Stimulated activated CD8-positive, alpha-beta memory T cell treated with anti-CD3 and anti-CD28 coated beads, Interleukin-15, amount 100 ng/mL, for 24 hours (primary cell): Measurements from ENCODE around the gene GRXCR1.

Experiments
- DNase-seq: peaks from one replicate; pipeline ENCODE4 v3.0.0-alpha.2; 2020; ENCODE audit warnings: low read depth

The GRXCR1 gene

DNA sequence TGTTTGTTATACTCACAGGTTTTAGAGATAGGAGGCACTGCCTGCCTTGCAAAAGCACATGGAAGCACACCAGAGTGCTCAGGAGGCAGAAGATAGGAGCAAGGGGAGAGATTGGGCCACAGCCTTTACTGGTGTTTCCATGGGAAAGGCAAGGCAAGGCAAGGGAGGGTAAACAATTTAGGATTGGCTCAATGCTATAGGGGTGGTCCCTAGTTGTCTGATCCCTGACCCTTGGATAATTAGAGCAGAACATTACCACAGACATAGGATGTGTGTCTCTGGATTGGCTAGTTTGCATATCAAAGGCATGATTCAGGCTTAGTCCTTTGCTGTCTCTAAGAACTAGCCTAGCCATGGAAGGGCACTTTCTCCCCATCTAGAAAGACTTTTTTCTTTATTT lies 36.1 kb downstream of the GRXCR1 start:
- no peak for DNase-seq

DNA sequence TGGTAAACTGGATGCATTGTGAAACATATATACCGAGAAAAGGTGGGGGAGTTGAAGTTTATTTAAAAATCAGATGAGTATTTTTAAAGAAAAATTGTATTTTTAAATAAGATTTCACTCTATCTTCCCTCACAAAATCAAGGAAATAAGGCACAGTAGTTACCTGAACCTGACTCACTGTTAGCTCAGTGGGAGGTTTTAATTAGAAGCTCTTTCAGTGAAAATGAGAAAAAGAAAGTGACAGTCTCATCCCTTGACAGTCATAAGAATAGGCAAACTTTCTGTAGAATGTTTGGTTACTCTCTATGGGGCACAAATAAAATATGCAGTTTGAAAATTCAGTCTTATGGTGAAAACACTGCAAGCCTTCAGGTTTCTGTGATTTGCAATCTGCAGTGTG lies 49.7 kb downstream of the GRXCR1 start:
- DNase-seq: no peak

DNA sequence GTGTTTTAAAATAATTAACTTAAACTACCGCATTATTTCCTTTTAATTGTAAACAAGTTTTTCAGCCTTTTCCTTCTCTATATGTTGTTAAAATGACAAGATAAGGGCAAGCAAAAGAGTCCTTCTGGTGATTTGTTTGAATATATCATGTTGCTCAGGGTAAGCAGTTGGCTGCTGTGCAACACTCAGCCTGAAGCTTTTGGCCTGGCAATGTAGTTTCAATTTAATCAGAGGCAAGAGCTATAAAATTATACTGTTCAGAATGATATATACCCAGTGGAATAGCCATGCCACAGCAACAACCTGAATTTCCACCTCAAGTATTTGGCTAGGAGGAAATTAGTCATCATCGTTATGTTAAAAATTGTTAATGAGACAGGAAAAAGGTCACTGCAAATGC lies 53.4 kb downstream of the GRXCR1 start:
- no peak for DNase-seq

DNA sequence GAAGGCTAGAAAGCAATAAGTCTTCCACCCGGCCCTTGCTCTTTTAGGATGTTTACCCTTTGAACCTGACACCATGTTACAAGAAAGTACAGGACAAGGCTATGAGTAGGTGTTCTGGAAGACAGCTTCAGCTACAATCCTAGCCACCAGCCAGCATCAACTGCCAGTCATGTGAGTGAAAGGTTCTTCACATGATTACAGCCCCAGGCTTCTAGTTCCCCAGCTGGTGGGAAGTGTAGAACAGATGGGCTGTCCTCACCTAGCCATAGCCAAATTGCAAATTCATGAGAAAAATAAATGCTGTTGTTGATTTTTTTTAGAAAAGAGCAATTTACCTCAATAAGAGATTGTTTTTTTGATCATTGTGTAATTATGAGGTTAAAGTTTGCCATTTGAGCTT lies 60.8 kb downstream of the GRXCR1 start:
- no peak for DNase-seq

DNA sequence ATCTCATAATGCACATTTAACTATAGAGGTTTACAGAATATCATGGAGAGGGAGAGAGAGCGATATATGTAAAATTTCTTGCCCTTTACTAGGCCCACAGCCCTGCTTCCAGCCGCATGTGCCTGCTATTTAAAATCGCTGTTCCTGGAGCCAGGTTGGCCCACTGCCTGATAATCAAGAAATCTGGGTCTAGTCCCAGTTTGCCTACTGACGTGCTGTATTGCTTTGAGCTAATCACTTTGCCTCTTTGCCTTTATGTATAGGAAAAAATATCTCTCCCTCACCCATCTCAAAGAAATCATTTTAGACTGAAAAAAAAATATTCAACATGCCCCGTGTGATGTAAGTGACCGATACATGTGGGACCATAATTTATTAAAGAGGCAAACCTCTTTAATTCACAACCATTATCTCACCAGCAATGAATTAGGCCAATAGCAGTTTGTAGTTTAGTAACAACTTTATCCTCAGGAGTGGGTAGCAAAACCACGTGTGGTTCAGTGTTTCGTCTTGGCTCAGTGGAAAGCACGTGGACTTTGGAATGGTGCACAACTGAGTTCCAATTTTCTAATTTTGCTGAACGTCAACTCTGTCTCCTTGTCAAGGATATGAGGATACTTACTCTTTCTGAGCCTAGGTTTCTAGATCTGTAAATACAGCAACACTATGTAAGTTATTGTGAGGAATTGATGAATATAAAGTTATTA lies 62.6 kb downstream of the GRXCR1 start:
- no peak for DNase-seq

DNA sequence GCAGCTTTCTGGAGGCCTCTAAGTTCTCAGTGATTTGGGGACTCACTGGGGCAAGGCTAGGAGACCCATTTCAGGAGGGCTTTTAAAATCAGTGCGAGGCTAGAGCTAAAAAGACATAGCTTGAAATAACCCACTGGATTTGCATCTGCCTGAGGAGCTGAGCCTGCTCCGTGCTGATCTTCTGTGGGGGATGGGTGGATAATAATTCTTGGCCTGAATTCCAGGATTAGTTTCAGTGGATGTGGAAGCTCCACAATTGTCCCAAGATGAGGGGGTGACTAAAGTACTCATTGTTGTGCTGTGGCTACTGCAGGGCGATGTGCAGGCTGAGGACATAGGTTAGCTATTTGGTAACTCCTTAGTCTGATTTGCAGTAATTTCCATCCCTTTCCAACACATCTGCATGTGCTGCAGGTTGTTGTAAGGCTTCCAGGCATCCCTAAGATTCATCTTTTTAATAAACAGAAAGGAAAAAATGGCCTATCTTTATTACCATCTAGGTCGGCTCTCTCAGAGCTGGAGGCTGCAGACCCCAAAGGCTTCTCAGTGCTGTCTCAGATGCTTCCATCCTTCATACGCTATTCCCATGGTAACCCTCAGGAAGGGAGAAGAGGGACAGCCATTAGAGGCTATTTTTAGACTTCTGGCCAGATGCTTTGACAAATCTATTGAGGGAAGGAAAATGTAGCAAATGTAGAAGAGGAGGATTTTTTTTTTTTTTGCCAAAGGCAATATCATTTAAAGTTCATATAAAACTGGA lies 63.4 kb downstream of the GRXCR1 start:
- no peak for DNase-seq

DNA sequence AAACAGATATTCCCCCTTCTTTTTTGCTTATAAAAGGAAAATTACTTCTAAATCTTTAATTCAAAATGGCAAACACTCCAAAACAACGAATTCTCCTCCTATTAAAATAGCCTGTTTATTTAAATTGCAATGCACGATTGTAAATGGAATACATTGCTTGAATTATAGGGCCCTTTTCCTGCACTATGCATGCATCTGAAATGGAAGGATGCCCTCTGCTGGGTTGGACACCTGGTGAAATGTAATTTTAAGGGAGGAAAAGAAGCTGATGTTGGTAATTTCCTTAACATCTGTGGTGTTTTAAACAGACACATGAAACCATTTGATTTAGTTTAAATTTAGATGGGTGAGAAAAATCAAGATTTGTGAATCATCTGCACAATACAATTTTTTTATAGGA lies 72.8 kb downstream of the GRXCR1 start:
- DNase-seq: no peak

DNA sequence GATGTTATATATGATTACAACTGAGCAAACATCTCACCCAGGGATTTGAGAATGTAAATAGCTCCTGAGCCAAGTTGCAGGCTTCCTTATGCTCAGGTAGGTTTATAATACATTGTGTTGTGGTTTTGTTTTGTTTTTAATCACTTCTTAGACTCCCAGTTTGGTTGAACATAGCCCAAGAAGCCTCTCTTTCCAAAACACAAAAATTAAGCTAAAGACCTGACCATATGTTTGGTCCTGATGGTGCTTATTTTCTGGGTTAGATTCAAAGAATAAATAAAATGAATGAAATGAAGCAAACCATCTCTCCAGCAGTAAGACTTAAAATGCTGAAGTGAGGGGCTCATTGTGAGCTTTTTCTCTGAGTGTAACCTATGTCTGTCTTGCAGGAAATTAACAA lies 93.5 kb downstream of the GRXCR1 start:
- no peak for DNase-seq

DNA sequence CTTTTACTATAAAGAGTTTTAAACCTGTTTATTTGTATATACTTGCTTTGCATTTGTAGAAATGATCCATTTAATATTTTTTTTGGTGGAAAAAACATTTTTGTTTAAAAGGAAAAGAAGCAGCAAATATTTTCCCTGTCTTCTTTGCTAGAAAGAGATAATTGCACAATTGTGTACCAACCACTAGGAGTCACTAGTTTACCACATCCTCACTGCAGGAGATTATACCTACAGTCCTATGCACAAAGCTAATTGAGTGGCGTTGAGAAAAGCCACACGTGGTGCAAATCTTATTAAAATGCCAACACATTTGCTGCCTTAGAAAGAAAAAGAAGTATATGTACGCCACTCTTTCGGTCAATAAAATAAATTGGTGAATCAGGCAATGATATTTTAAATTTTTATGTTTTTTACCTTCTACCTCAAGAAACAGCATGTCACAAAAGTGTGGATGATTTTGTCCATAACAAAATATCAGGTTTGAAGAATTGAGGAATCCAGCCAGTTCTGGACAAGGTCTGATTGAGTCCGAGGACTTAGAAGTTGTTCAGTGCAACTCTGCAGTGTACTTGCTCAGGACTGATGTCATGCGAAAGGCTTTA lies 102.9 kb downstream of the GRXCR1 start:
- DNase-seq: no peak

DNA sequence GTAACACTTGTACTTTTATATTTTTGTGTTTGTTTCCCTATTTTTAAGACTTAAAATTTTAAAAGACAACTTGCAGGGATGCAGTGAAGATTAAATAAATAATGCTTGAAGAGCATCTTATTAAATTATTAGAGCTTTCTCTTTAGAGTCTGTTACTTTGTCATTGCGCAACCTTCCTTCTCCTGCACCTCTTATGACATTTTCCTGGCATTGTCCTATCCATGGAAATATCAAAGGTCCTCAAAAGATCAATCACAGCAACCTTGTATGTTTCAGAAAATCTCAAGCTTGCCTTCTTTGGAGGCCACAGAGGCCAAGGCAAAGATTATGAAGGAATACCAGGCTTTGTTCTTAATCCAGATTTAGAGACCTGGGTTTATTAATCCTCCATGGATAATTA lies 116.3 kb downstream of the GRXCR1 start:
- no peak for DNase-seq

DNA sequence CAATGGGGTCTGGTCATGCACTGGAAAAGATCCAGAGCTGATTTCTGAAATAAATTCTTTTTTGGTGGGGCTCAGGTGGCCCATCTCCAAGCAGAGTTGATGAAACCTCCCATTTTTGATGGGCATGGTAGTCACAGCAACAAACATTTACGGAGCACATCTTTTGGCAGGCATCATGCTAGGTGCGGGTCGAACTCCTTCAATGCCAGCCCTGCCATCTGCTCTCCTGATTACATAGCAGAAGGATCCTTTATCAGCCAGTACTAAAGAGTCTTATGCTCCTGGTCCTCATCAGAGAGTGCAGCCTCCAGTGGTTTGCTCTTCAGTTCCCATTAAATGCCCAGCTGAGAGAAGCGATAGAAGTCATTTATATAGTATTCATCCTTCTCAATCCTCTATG lies 121.7 kb downstream of the GRXCR1 start:
- no peak for DNase-seq

DNA sequence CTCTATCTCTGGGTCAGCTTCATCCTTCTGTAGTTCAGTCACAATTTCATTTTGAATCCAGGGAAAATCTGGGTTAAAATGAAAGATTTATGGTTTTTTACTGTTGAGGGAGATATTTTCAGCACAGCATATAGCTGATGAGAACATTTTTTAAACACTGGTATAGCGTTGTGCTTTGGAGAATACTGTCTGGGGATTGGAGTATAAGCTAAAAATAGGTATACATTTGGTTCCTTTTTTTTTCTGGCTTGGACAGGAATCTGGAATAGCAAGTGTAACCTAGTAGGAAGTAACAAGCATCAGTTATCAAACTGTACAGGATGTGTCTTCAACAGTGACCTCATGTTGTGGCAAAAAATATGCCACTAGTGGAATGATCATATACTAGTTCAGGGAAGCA lies 149.1 kb downstream of the GRXCR1 start:
- DNase-seq: no peak

DNA sequence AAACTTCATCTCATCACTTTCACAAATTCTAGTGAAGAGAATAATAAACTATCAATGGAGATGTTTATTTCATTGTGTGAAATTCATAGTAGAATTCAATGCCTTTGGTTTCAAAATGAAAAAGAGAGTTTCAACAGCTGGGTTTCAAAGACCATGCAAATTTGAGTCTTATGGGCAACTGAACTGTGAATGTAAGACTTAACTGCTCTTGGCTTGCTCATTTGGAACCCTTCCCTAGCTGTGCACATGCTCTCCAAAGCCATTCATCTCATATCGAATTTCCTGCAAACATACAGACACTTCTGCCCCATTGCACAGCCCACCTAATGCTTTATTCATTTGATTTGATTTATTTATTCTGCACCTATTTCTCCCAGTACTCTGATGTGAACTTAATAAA lies 154.5 kb downstream of the GRXCR1 start:
- DNase-seq: no peak

DNA sequence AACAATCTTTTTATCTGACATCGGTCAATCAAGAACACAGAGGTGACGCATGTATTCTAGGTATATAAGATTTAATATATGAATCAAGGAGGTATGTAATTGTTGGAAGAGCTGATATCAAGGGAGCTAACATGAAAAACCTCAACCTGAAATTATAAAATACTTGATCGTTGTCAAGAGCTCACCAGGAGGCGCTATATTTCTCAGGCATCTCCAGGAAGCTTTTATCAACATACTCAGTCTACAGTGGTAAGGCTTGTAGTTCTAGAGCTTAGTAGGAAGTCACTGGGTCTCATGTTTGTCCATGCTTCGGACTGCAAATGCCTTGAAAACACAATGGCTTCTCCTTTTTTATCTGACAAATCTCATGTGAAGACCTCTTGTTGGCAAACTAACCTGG lies 156.1 kb downstream of the GRXCR1 start:
- no peak for DNase-seq

DNA sequence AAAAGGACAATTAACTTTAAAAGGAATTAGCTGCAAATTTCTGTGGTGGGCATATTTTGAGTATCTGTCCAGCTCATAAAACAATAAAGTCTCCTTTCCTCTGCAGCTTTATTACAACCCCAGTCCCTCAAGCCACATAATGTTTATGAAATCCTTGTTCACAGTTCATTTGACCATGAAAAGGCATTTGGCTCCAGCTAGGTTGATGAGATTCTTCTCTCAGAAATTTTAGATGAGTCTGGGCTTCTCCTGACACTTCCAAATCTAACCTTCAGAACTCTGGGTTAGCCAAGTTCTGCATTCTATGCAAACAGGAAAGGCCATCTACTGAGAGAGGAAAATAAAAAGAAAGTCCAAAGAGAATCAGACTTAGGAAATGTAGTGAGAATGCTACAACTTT lies 156.8 kb downstream of the GRXCR1 start:
- no peak for DNase-seq

DNA sequence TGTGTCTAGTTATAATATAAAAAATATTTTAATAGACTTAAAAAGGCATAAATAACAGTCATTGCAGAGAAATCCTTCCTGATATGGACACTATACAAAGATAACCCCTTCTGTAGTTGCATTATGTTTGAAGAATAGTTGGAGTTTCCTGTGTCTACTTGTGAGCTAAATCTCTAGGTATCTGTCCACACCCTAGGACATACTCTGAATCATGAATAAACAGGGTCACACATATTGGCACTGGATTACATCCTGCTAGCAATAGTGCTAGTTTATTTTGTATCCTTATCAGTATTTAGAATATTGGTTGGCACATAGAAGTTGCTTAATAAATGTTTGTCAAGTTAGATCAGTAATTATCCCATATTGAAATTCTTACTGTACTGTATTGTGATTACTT lies 173.9 kb downstream of the GRXCR1 start:
- DNase-seq: no peak

DNA sequence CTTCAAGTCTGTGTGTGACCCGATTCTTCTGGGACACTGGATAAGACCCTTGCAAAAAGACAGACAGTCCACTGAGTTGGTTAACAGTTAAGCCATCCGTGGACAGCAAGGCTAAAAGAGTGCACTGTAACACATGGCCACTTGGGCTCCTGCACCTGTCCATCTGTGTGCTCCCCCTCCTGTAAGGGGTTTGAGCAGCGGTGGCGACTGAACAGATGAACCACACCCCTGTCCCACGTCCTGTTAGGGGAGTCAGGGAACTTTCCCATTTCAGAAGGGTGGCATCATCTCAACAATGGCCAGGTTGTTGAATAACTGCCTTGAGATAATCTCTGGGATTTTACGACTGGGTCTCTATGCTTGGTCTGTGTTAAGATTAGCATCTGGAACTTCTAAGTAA lies 178.6 kb downstream of the GRXCR1 start:
- no peak for DNase-seq
